Metanephros (tissue), 2 donors: ENCODE results near the gene UBE4B. TPM values are rescaled to one million over a fixed set of nuclear protein-coding genes. Genes with fewer than 3 reads are reported as not detected.

Experiments
- small RNA-seq: library from RNA; depleted of rRNA; stranded (forward); fragments of <200 nt; gene quantifications from one replicate; pipeline ENCODE3, GENCODE V24; 2014; ENCODE audit warnings: low replicate concordance
- total RNA-seq: library from RNA; depleted of rRNA; stranded (reverse); fragments of >200 nt; gene quantifications from one replicate; pipeline ENCODE4 v1.2.3, GENCODE V29; 2014

UBE4B gene
- 50.6 TPM for total RNA-seq

GRCh38 chr1:10032590-10033358 is at the start of gene UBE4B:
Gene UBE4B, plus strand, starts transcription at chr1:10032958. Its CDS starts 713 bp downstream, at chr1:10033671.

GRCh38 chr1:9996624-9997582 is 35.9 kb upstream of the UBE4B start, which contains the start of gene RBP7:
Gene RBP7, plus strand, starts transcription at chr1:9997228. Its CDS starts 31 bp downstream, at chr1:9997259.

GRCh38 chr1:10209905-10210810 is 177.4 kb downstream of the UBE4B start, which contains the start of gene KIF1B:
Gene KIF1B, plus strand, starts transcription at chr1:10210570. Its CDS starts 21,759 bp downstream, at chr1:10232329.

Small RNAs within 50 kb of the gene (small RNA-seq; reads per million reads assigned to genes)
- gene MIR1273D (not detected), gene RNU6-828P (not detected)

Other genes starting within 250 kb of the UBE4B start
- gene CLSTN1, start 209.0 kb upstream of the UBE4B start, total RNA-seq = 114 TPM
- 29.3 TPM for gene CTNNBIP1, start 122.7 kb upstream of the UBE4B start, total RNA-seq
- 38.4 TPM for gene LZIC, start 89.6 kb upstream of the UBE4B start, total RNA-seq
- 15.5 TPM for gene NMNAT1, start 89.5 kb upstream of the UBE4B start, total RNA-seq
- 27.9 TPM for gene RBP7, start 35.7 kb upstream of the UBE4B start, total RNA-seq
- 85.4 TPM for gene KIF1B, start 177.6 kb downstream of the UBE4B start, total RNA-seq